ENCODE data around the gene SASH1. TPM values are rescaled to one million over a fixed set of nuclear protein-coding genes. Genes with fewer than 3 reads are reported as not detected.

Gene SASH1
- total and polyA plus RNA-seq, 5 donors from 2014 or later = 0.06 TPM; not detected in 4

- DNase-seq (no peak), ATAC-seq (ENCODE audit: low read depth in 2 of 2) (no peak)
- Histone ChIP-seq H3K9me3 (ENCODE audit: control insufficient read depth in 2 of 2, low read length in 2 of 2) (no peaks in the 10 kb centered on the region), H3K4me1 (ENCODE audit: control insufficient read depth, insufficient read depth, low read length, poor library complexity, severe bottlenecking) (no peaks in the 10 kb centered on the region), H3K36me3 (ENCODE audit: control insufficient read depth, insufficient read depth, low read length) (no peaks in the 10 kb centered on the region), H3K4me3 (ENCODE audit: low read depth, low read length) (no peak overlapping the region), H3K27me3 (ENCODE audit: control insufficient read depth, insufficient read depth, low read length) (no peaks in the 10 kb centered on the region), H3K27ac (ENCODE audit: insufficient read depth, low read length, poor library complexity, severe bottlenecking) (no peak overlapping the region)
- no peak overlapping the region for H3K4me3 Mint-ChIP-seq
- no peaks in the 10 kb centered on the region for H3K36me3 Mint-ChIP-seq
- no peaks in the 10 kb centered on the region for H3K4me1 Mint-ChIP-seq
- H3K9me3 Mint-ChIP-seq = no peaks in the 10 kb centered on the region
- no peaks in the 10 kb centered on the region for H3K27me3 Mint-ChIP-seq
- no peak overlapping the region for H3K27ac Mint-ChIP-seq
Measured at GRCh38 chr6:148398244-148398643, 55.6 kb downstream of the SASH1 start.

- no peak overlapping the region for H3K27ac Mint-ChIP-seq
- no peak for ATAC-seq (ENCODE audit: low read depth in 2 of 2)
- H3K9me3 Mint-ChIP-seq = no peaks in the 10 kb centered on the region
- Histone ChIP-seq H3K4me1 (ENCODE audit: control insufficient read depth, insufficient read depth, low read length, poor library complexity, severe bottlenecking) (no peaks in the 10 kb centered on the region), H3K36me3 (ENCODE audit: control insufficient read depth, insufficient read depth, low read length) (no peaks in the 10 kb centered on the region), H3K27me3 (ENCODE audit: control insufficient read depth, insufficient read depth, low read length) (no peaks in the 10 kb centered on the region), H3K27ac (ENCODE audit: insufficient read depth, low read length, poor library complexity, severe bottlenecking) (no peak overlapping the region), H3K4me3 (ENCODE audit: low read depth, low read length) (no peak overlapping the region), H3K9me3 (ENCODE audit: control insufficient read depth in 2 of 2, low read length in 2 of 2) (no peaks in the 10 kb centered on the region)
- H3K36me3 Mint-ChIP-seq = no peaks in the 10 kb centered on the region
- no peak for DNase-seq
- no peaks in the 10 kb centered on the region for H3K27me3 Mint-ChIP-seq
- no peaks in the 10 kb centered on the region for H3K4me1 Mint-ChIP-seq
- H3K4me3 Mint-ChIP-seq = no peak overlapping the region
Measured at GRCh38 chr6:148398678-148399077, 56.0 kb downstream of the SASH1 start.

- DNase-seq = no peak
- H3K4me3 Mint-ChIP-seq = no peak overlapping the region
- H3K4me1 ChIP-seq (ENCODE audit: control insufficient read depth, insufficient read depth, low read length, poor library complexity, severe bottlenecking) = no peaks in the 10 kb centered on the region
- H3K9me3 ChIP-seq (ENCODE audit: control insufficient read depth in 2 of 2, low read length in 2 of 2) = no peaks in the 10 kb centered on the region
- no peak for ATAC-seq (ENCODE audit: low read depth in 2 of 2)
- H3K36me3 ChIP-seq (ENCODE audit: control insufficient read depth, insufficient read depth, low read length) = no peaks in the 10 kb centered on the region
- no peaks in the 10 kb centered on the region for H3K27me3 Mint-ChIP-seq
- H3K4me1 Mint-ChIP-seq = no peaks in the 10 kb centered on the region
- no peaks in the 10 kb centered on the region for H3K36me3 Mint-ChIP-seq
- H3K4me3 ChIP-seq (ENCODE audit: low read depth, low read length) = no peak overlapping the region
- H3K27ac ChIP-seq (ENCODE audit: insufficient read depth, low read length, poor library complexity, severe bottlenecking) = no peak overlapping the region
- H3K27me3 ChIP-seq (ENCODE audit: control insufficient read depth, insufficient read depth, low read length) = no peaks in the 10 kb centered on the region
- H3K9me3 Mint-ChIP-seq = no peaks in the 10 kb centered on the region
- H3K27ac Mint-ChIP-seq = no peak overlapping the region
Measured at GRCh38 chr6:148401571-148401970, 58.9 kb downstream of the SASH1 start.

GRCh38 chr6:148404456-148405054, 61.9 kb downstream of the SASH1 start:
- H3K4me3 ChIP-seq (ENCODE audit: low read depth, low read length) = no peak overlapping the region
- H3K36me3 Mint-ChIP-seq = no peaks in the 10 kb centered on the region
- ATAC-seq (ENCODE audit: low read depth in 2 of 2) (no peak), DNase-seq (no peak)
- no peaks in the 10 kb centered on the region for H3K27me3 ChIP-seq (ENCODE audit: control insufficient read depth, insufficient read depth, low read length)
- H3K9me3 ChIP-seq (ENCODE audit: control insufficient read depth in 2 of 2, low read length in 2 of 2) = no peaks in the 10 kb centered on the region
- no peak overlapping the region for H3K27ac ChIP-seq (ENCODE audit: insufficient read depth, low read length, poor library complexity, severe bottlenecking)
- H3K9me3 Mint-ChIP-seq = peaks cover 0 to 1% (median 0%) of the 10 kb centered on the region in 7 donors
- peaks cover 4% of the 10 kb centered on the region for H3K27me3 Mint-ChIP-seq
- H3K36me3 ChIP-seq (ENCODE audit: control insufficient read depth, insufficient read depth, low read length) = no peaks in the 10 kb centered on the region
- H3K4me1 ChIP-seq (ENCODE audit: control insufficient read depth, insufficient read depth, low read length, poor library complexity, severe bottlenecking) = no peaks in the 10 kb centered on the region
- no peak overlapping the region for H3K27ac Mint-ChIP-seq
- H3K4me1 Mint-ChIP-seq = no peaks in the 10 kb centered on the region
- H3K4me3 Mint-ChIP-seq = no peak overlapping the region

GRCh38 chr6:148405894-148406293, 63.3 kb downstream of the SASH1 start:
- Histone ChIP-seq H3K4me1 (ENCODE audit: control insufficient read depth, insufficient read depth, low read length, poor library complexity, severe bottlenecking) (no peaks in the 10 kb centered on the region), H3K27ac (ENCODE audit: insufficient read depth, low read length, poor library complexity, severe bottlenecking) (no peak overlapping the region), H3K36me3 (ENCODE audit: control insufficient read depth, insufficient read depth, low read length) (no peaks in the 10 kb centered on the region), H3K27me3 (ENCODE audit: control insufficient read depth, insufficient read depth, low read length) (no peaks in the 10 kb centered on the region), H3K9me3 (ENCODE audit: control insufficient read depth in 2 of 2, low read length in 2 of 2) (no peaks in the 10 kb centered on the region), H3K4me3 (ENCODE audit: low read depth, low read length) (no peak overlapping the region)
- H3K4me3 Mint-ChIP-seq = no peak overlapping the region
- H3K9me3 Mint-ChIP-seq = peaks cover 0 to 1% (median 0%) of the 10 kb centered on the region in 7 donors
- H3K4me1 Mint-ChIP-seq = no peaks in the 10 kb centered on the region
- no peaks in the 10 kb centered on the region for H3K36me3 Mint-ChIP-seq
- ATAC-seq (ENCODE audit: low read depth in 2 of 2) = no peak
- DNase-seq = no peak
- H3K27ac Mint-ChIP-seq = no peak overlapping the region
- peaks cover 4% of the 10 kb centered on the region for H3K27me3 Mint-ChIP-seq

GRCh38 chr6:148406579-148407371, 64.1 kb downstream of the SASH1 start:
- H3K9me3 Mint-ChIP-seq = peaks cover 0 to 1% (median 0%) of the 10 kb centered on the region in 7 donors
- H3K4me3 Mint-ChIP-seq = no peak overlapping the region

GRCh38 chr6:148407372-148407771, 64.7 kb downstream of the SASH1 start:
- Histone ChIP-seq H3K4me3 (ENCODE audit: low read depth, low read length) (no peak overlapping the region), H3K4me1 (ENCODE audit: control insufficient read depth, insufficient read depth, low read length, poor library complexity, severe bottlenecking) (no peaks in the 10 kb centered on the region), H3K36me3 (ENCODE audit: control insufficient read depth, insufficient read depth, low read length) (no peaks in the 10 kb centered on the region), H3K27me3 (ENCODE audit: control insufficient read depth, insufficient read depth, low read length) (no peaks in the 10 kb centered on the region), H3K9me3 (ENCODE audit: control insufficient read depth in 2 of 2, low read length in 2 of 2) (no peaks in the 10 kb centered on the region), H3K27ac (ENCODE audit: insufficient read depth, low read length, poor library complexity, severe bottlenecking) (no peak overlapping the region)
- H3K9me3 Mint-ChIP-seq = peaks cover 0 to 1% (median 0%) of the 10 kb centered on the region in 7 donors
- no peak overlapping the region for H3K4me3 Mint-ChIP-seq
- H3K4me1 Mint-ChIP-seq = no peaks in the 10 kb centered on the region
- H3K27me3 Mint-ChIP-seq = peaks cover 4% of the 10 kb centered on the region
- H3K36me3 Mint-ChIP-seq = no peaks in the 10 kb centered on the region
- H3K27ac Mint-ChIP-seq = no peak overlapping the region
- ATAC-seq (ENCODE audit: low read depth in 2 of 2) = no peak
- DNase-seq = no peak

More at GRCh38 chr6:148406579-148407371, 64.1 kb downstream of the SASH1 start:
- no peaks in the 10 kb centered on the region for H3K36me3 Mint-ChIP-seq
- H3K27me3 ChIP-seq (ENCODE audit: control insufficient read depth, insufficient read depth, low read length) = no peaks in the 10 kb centered on the region
- no peak overlapping the region for H3K27ac Mint-ChIP-seq
- H3K4me3 ChIP-seq (ENCODE audit: low read depth, low read length) = no peak overlapping the region
- no peaks in the 10 kb centered on the region for H3K4me1 ChIP-seq (ENCODE audit: control insufficient read depth, insufficient read depth, low read length, poor library complexity, severe bottlenecking)
- no peaks in the 10 kb centered on the region for H3K36me3 ChIP-seq (ENCODE audit: control insufficient read depth, insufficient read depth, low read length)
- DNase-seq = no peak
- peaks cover 4% of the 10 kb centered on the region for H3K27me3 Mint-ChIP-seq
- no peak overlapping the region for H3K27ac ChIP-seq (ENCODE audit: insufficient read depth, low read length, poor library complexity, severe bottlenecking)
- no peaks in the 10 kb centered on the region for H3K4me1 Mint-ChIP-seq
- H3K9me3 ChIP-seq (ENCODE audit: control insufficient read depth in 2 of 2, low read length in 2 of 2) = no peaks in the 10 kb centered on the region
- ATAC-seq (ENCODE audit: low read depth in 2 of 2) = no peak
